ENCODE results near the gene CELA3B.
"Not testable (repeated sequence)": the region's sequence is repeated elsewhere in the genome, so short reads cannot be mapped to it uniquely, and the experiment has no call there.

CELA3B gene

DNA sequence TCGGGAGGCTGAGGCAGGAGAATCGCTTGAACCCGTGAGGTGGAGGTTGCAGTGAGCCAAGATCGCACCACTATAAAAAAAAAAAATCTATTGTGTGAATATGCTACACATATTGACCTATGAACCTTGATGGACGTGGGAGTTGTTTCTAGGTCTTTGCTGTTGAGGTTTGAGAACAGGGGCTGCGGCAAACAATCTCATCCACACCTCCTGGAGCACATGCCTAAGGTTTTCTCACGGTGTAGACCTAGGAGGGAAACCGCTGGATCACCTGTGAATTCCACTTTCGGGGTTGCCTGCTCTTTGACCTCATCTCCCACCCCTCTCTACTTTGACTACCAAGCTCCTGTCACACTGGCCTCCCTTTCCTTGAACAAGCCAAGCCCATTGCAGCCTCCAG lies 1.5 kb upstream of the CELA3B start:
- DNase-seq (ENCODE audit: low spot score), result not testable (repeated sequence)

- not testable (repeated sequence) for DNase-seq (ENCODE audit: low spot score)
These were observed 1.4 kb downstream of the CELA3B start for GRCh38 chr1:21978209-21978608.

DNA sequence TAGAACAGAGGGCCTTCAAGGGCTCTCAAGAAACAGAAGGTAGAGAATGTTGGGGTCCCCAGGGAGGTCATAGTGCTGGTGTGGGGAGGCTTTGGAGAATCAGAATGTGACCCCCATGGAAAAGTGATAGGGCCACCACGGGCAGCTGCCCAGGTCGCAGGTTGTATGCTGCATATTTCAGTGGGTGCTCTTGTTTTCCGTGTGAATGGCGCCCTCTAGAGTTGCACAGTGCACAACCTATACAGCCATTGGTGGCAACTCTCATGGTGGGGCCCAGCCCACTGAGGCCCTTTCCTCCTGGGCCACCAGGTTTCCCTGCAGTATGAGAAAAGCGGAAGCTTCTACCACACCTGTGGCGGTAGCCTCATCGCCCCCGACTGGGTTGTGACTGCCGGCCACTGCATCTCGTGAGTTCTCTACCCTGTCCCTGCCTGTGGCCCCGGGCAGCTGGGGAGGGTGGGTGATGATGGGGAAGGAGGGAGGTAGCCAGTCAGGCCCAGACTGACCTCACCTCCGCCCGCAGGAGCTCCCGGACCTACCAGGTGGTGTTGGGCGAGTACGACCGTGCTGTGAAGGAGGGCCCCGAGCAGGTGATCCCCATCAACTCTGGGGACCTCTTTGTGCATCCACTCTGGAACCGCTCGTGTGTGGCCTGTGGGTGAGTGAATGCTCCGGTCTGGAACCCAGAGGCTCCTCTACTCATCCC lies 3.8 kb downstream of the CELA3B start:
- DNase-seq (ENCODE audit: low spot score), result not testable (repeated sequence)

- not testable (repeated sequence) for DNase-seq (ENCODE audit: low spot score)
These were observed 4.4 kb downstream of the CELA3B start for GRCh38 chr1:21981253-21981652.

DNA sequence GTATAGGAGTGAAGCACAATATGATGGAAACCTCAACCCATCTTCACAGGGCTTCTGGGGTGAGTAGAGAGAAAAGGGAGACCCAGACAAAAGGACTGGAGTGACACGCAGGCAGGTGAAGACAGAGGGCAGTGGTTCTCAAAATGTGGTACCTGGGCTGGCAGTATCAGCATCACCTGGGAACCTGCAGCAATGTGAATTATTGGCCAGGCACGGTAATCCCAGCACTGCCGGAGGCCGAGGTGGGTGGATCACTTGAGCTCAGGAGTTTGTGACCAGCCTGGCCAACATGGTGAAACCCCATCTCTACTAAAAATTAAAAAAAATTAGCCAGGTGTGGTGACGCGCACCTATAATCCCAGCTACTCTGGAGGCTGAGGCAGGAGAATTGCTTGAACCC lies 5.3 kb downstream of the CELA3B start:
- not testable (repeated sequence) for DNase-seq (ENCODE audit: low spot score)

GRCh38 chr1:21983539-21983938 lies 6.7 kb downstream of the CELA3B start:
- not testable (repeated sequence) for DNase-seq (ENCODE audit: low spot score)

DNA sequence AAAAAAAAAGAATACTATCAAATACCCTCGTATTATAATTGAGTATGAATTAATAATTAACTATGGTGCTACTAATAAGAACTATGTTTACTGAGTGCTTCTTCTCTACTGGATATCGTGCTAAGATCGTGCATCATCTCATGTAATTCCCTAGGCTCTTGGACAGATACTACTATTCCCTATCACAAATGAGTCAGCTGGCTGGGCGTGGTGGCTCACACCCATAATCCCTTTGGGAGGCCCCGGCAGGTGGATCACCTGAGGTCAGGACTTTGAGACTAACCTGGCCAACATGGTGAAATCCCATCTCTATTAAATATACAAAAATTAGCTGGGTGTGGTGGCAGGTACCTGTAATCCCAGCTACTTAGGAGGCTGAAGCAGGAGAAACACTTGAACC lies 9.1 kb downstream of the CELA3B start:
- DNase-seq (ENCODE audit: low spot score), result not testable (repeated sequence)

GRCh38 chr1:21986386-21986785 lies 9.6 kb downstream of the CELA3B start:
- DNase-seq (ENCODE audit: low spot score), result not testable (repeated sequence)

DNA sequence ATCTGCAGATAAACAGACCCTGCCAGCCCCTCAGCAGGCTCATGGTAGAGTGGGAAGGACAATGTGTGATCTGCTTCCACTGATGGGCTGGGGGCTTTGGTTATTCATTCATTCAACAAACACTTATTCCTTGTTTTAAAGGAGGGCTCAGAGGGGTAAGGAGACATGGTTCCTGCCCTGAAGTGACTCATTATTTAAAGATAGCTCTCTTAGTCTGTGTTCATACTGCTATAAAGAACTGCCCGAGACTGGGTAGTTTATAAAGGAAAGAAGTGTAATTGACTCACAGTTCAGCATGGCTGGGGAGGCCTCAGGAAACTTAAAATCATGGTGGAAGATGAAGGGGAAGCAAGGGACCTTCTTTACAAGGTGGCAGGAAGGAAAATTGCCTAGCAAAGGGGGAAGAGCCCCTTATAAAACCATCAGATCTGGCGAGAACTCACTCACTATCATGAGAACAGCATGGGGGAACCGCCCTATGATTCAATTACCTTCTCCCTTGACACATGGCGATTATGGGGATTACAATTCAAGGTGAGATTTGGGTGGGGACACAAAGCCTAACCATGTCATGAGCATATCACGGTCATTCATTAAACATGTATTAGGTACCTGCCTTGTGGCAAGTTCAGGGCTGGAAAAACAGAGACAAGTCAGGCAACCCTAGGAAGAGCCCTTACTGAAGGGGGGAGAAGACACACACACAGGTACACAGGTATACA lies 13.0 kb downstream of the CELA3B start:
- not testable (repeated sequence) for DNase-seq (ENCODE audit: low spot score)

DNA sequence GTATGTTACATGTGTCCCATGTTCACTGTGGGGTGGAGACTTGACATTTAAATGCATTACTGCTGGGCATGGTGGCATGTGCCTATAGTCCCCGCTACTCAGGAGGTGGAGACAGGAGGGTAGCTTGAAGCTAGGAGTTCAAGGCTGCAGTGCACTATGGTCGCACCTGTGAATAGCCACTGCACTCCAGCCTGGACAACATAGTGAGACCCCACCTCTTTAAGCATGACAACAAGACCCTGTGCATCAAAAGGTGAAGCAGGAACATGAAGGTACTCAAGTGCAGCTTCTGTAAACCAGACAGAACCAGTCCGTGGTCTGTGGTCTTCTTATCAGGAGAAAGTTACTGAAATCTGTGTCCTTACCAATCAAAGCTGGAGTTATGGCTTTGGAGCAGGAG lies 15.4 kb downstream of the CELA3B start:
- not testable (repeated sequence) for DNase-seq (ENCODE audit: low spot score)

GRCh38 chr1:21994716-21995115 lies 17.9 kb downstream of the CELA3B start:
- not testable (repeated sequence) for DNase-seq (ENCODE audit: low spot score)

DNA sequence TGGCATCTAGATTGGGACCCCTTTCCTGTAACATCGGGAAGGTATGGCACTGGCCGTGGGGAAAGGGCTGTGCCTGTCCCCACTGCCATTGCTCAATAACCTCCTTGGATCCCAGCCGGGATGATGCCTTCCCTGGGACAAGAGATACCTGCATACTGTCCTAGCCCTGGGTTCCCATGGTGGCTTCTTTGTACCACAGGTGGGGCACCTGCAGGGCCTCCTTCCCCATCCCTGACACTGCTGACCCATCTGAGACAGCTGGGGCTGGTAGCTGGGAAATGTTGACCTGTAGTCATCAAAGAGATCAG lies 19.8 kb downstream of the CELA3B start:
- DNase-seq (ENCODE audit: low spot score), result not testable (repeated sequence)

DNA sequence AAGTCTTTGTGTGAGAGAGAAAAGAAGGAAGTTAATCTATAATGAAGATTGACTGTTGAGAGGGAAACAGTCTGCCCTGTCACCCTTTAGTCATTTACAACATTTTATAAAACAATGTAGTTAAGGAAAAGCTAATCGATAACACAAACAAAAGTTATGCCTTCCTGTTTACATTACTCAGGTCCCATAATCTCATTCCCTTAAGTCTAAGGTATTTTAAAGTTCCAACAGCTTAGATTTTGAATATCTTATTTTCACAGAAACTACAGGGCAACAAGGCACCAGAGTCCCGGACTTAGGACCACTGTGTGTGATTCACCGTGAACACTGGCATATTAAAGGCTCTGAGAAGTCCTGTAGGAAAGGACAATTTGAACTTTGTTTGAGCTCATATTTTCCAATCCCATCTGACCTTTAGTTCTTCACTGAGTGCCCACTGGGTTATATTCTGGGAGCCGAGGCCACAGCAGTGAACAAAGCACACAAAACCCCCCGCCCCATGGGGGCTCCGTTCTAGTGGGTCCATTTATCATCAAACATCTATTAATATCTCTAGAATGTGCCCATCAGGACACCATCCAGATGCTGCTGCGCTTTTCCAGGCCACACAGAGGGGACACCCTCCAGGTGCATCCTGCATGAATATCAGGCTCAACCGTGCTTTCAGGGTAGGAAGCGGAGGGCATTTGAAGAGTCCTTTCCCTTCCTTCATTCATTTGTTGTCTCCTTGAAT lies 21.2 kb downstream of the CELA3B start:
- DNase-seq (ENCODE audit: low spot score), result not testable (repeated sequence)

- DNase-seq (ENCODE audit: low spot score), result not testable (repeated sequence)
These were observed 21.9 kb downstream of the CELA3B start for GRCh38 chr1:21998624-21999294.

GRCh38 chr1:21999645-22000044 lies 22.8 kb downstream of the CELA3B start:
- not testable (repeated sequence) for DNase-seq (ENCODE audit: low spot score)

DNA sequence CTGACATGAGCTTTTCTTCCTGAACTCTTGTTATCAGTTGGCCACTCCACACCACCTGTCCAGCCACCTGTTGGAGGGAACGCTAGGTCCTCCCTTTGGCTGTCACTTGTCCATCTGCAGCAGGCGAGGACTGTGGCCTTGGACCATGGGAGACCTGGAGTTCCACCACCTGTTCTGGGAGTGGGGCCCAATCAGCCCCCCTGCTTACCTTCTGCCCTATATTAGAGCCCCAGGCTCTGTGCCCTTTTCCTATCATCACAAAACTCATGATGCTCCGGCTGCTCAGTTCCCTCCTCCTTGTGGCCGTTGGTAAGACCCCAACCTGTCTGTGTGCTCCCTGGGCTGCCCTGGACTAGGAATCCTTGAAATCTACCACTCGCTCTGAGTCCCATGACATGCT lies 24.6 kb downstream of the CELA3B start, which contains the start of gene CELA3A:
CELA3A (plus strand) TSS at position 249 of the 400 bp plus-strand sequence; CDS start at position 267, 18 bp downstream.
- DNase-seq (ENCODE audit: low spot score), result no peak

GRCh38 chr1:22002461-22002860 lies 25.6 kb downstream of the CELA3B start:
- DNase-seq (ENCODE audit: low spot score), result not testable (repeated sequence)

GRCh38 chr1:22002875-22003274 lies 26.1 kb downstream of the CELA3B start:
- DNase-seq (ENCODE audit: low spot score), result not testable (repeated sequence)

DNA sequence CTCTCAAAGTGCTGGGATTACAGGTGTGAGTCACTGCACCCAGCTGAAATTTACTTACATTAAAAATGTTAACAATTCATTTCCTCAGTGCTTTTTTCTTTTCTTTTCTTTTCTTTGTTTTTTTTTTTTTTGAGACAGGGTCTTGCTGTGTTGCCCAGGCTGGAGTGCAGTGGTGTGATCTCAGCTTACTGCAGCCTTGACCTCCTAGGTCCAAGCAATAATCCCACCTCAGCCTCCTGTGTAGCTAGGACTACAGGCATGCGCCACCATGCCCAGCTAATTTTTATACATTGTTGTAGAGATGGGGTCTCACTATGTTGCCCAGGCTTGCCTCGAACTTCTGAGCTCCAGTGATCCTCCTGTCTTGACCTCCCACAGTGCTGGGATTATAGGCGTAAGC lies 27.1 kb downstream of the CELA3B start:
- DNase-seq (ENCODE audit: low spot score), result not testable (repeated sequence)

DNA sequence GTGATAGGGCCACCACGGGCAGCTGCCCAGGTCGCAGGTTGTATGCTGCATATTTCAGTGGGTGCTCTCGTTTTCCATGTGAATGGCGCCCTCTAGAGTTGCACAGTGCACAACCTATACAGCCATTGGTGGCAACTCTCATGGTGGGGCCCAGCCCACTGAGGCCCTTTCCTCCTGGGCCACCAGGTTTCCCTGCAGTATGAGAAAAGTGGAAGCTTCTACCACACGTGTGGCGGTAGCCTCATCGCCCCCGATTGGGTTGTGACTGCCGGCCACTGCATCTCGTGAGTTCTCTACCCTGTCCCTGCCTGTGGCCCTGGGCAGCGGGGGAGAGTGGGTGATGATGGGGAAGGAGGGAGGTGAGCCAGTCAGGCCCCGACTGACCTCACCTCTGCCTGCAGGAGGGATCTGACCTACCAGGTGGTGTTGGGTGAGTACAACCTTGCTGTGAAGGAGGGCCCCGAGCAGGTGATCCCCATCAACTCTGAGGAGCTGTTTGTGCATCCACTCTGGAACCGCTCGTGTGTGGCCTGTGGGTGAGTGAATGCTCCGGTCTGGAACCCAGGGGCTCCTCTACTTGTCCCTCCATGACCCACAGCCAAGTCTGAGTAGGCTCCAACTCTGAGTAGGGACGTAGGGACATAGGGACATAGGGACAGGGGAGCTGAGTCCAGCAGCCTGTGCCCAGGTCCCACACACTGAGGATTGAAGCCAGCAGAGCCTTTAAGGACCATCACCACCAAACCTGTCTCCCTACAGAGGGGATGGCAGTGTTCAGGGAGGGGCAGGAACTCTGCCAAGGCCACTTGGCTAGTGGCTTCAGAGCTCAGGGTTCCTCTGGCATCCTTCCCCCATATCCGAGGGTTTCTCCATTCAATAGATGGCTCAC lies 28.7 kb downstream of the CELA3B start:
- not testable (repeated sequence) for DNase-seq (ENCODE audit: low spot score)

GRCh38 chr1:22006736-22007135 lies 29.9 kb downstream of the CELA3B start:
- not testable (repeated sequence) for DNase-seq (ENCODE audit: low spot score)

Data from AG20443 (cell line).